Central memory CD8-positive, alpha-beta T cell (primary cell): ENCODE results near the gene MPPED2.

Source experiments
- ATAC-seq: fragments of 150-1000 bp; cut with Tn5 transposase; replicated peaks from 2 replicates; pipeline ENCODE4 v1.10.0; 2022; ENCODE audit warnings: mild to moderate bottlenecking, moderate FRiP score, moderate number of reproducible peaks; ENCODE audit not compliant: poor library complexity, severe bottlenecking; ENCODE audit errors: extremely low read depth
- DNase-seq, 2 donors: peaks; one replicate each; pipeline ENCODE4 v3.0.0; 2021; ENCODE audit warnings: low spot score in 2 of 2
- H3K27ac Mint-ChIP-seq: one replicate; pipeline ENCODE4 v1.8.0; 2022; ENCODE audit warnings: low read depth, mild to moderate bottlenecking, moderate library complexity, mixed read lengths
- H3K27me3 Mint-ChIP-seq: one replicate; pipeline ENCODE4 v1.8.0; 2022; ENCODE audit warnings: mixed read lengths
- H3K36me3 Mint-ChIP-seq: one replicate; pipeline ENCODE4 v1.8.0; 2022; ENCODE audit warnings: mild to moderate bottlenecking, moderate library complexity, mixed read lengths; ENCODE audit not compliant: insufficient read depth
- H3K4me1 Mint-ChIP-seq: one replicate; pipeline ENCODE4 v1.8.0; 2022; ENCODE audit warnings: mixed read lengths
- H3K4me3 Mint-ChIP-seq: one replicate; pipeline ENCODE4 v1.8.0; 2022; ENCODE audit warnings: mild to moderate bottlenecking, moderate library complexity, mixed read lengths
- H3K9me3 Mint-ChIP-seq: one replicate; pipeline ENCODE4 v1.8.0; 2022; ENCODE audit warnings: mixed read lengths

MPPED2 gene

DNA sequence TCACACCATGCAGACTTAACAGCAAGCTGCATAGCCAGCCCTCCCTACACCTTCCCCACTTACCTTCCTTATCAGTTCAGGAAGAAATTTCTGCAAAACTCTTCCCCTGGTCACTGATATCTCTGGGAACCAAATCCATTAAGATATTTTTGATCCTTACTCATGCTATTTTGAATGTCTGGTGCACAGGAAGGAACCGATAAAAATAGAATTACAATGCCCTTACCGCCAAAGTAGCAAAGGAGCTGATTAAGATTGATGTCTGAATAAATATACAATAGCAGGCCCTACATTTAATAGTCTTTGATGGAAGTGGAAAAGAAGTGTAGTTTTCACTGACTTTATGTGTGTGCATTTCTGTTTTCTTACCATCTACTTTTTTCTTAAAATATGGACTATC lies 117.3 kb downstream of the MPPED2 start:
- Mint-ChIP-seq H3K27me3 (no peaks in the 10 kb centered on the region), H3K4me3 (no peak overlapping the region), H3K4me1 (no peaks in the 10 kb centered on the region), H3K36me3 (no peaks in the 10 kb centered on the region), H3K9me3 (peaks cover 5% of the 10 kb centered on the region), H3K27ac (no peak overlapping the region)
- DNase-seq (no peak), ATAC-seq (no peak)

DNA sequence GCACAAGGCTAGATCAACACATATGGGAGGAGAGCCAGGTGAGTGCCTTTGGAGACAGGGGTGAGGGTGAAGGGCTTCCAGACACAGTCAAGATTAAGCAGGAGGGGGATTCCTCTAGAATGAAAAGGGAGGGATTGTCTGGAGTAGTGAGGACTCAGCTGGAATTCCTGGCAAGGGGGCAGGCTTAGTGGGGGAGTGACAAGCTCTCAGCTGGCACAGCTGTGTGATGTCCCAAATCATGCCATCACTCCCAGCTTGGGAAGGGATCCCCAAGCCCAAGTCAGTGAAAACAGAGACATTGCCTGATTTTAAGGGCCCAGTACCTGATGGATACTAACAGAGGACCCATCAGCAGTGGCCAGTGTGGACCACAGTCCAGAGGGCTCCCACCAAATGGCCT lies 119.0 kb downstream of the MPPED2 start:
- no peak overlapping the region for H3K4me3 Mint-ChIP-seq
- peaks cover 5% of the 10 kb centered on the region for H3K9me3 Mint-ChIP-seq
- no peaks in the 10 kb centered on the region for H3K36me3 Mint-ChIP-seq
- DNase-seq (no peak), ATAC-seq (no peak)
- H3K27me3 Mint-ChIP-seq, result no peaks in the 10 kb centered on the region
- H3K27ac Mint-ChIP-seq, result no peak overlapping the region
- H3K4me1 Mint-ChIP-seq, result no peaks in the 10 kb centered on the region

DNA sequence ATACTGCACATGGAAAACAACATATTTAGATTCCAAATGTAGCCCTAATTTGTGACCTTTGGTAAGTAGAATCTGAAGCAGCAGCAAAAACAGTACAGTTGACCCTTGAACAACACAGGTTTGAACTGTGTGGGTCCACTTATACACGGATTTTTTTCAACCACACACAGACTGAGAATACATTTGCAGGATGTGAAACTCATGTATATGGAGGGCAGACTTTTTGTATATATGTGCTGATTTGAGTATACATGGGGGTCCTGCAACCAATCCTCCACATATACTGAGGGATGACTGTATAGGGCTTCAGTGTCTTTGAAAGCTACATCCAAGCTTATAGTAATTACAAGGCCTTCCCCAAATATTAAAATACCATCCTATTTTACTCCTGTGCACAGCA lies 120.5 kb downstream of the MPPED2 start:
- H3K27me3 Mint-ChIP-seq, result no peaks in the 10 kb centered on the region
- ATAC-seq (no peak), DNase-seq (no peak)
- H3K4me1 Mint-ChIP-seq, result no peaks in the 10 kb centered on the region
- no peak overlapping the region for H3K4me3 Mint-ChIP-seq
- no peaks in the 10 kb centered on the region for H3K36me3 Mint-ChIP-seq
- H3K27ac Mint-ChIP-seq, result no peak overlapping the region
- no peaks in the 10 kb centered on the region for H3K9me3 Mint-ChIP-seq

DNA sequence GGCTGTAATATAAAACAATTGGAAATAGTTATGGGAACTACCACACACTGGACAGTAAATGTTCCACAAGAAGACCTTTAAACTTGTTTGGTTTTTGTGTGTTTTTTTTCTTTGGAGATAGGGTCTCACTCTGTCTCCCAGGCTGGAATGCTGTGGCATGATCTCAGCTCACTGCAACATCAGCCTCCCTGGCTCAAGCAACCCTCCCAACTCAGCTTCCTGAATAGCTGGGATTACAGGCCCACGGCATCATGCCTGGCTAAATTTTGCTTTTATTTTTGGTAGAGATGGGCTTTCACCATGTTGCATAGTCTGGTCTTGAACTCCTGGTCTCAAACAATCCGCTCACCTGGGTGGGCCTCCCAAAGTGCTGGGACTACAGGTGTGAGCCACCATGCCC lies 121.0 kb downstream of the MPPED2 start:
- Mint-ChIP-seq H3K9me3 (no peaks in the 10 kb centered on the region), H3K4me3 (no peak overlapping the region), H3K27ac (no peak overlapping the region), H3K36me3 (no peaks in the 10 kb centered on the region), H3K27me3 (no peaks in the 10 kb centered on the region), H3K4me1 (no peaks in the 10 kb centered on the region)
- DNase-seq, result no peak
- ATAC-seq, result no peak

DNA sequence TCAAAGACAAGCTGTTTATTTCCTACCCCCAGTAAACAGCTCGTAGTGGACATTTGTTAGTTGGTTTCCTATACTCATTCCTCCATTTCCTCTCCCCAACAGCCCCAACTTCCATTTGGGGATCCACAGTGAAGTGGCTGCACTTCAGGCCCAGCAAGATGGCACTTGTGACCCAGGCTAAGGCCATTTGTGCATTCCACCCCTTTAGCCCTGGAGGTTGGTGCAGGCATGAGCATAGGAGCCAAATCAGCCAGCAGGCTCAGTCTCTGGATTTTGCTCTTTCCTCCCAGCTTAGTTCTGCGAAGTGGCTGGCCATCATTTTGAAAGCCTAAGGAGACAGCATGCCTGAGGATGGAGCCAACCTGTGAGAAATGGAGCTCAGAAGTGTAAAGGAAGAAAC lies 122.9 kb downstream of the MPPED2 start:
- H3K4me3 Mint-ChIP-seq, result no peak overlapping the region
- no peaks in the 10 kb centered on the region for H3K4me1 Mint-ChIP-seq
- DNase-seq (no peak), ATAC-seq (no peak)
- no peaks in the 10 kb centered on the region for H3K27me3 Mint-ChIP-seq
- no peaks in the 10 kb centered on the region for H3K9me3 Mint-ChIP-seq
- no peak overlapping the region for H3K27ac Mint-ChIP-seq
- no peaks in the 10 kb centered on the region for H3K36me3 Mint-ChIP-seq

DNA sequence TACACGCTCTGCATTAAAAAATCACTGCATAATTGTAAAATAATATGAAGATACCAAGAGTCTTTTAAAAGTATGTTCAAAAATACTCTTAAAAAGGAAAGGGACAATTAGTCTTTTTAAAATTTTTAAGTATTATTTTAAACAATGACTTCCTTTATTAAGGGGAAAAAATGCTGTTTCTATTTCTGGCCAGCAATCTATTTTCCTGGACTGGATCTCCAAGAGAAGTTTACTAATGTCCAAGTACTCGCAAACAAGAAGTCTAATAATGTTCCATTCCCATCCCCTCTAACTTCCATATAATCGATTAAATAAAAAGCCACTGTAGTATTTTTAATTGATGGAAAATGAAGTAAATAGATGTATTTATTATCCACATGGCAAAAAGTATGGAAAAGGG lies 123.7 kb downstream of the MPPED2 start:
- no peaks in the 10 kb centered on the region for H3K36me3 Mint-ChIP-seq
- H3K4me3 Mint-ChIP-seq, result no peak overlapping the region
- ATAC-seq, result no peak
- no peaks in the 10 kb centered on the region for H3K27me3 Mint-ChIP-seq
- no peaks in the 10 kb centered on the region for H3K9me3 Mint-ChIP-seq
- no peak for DNase-seq
- no peaks in the 10 kb centered on the region for H3K4me1 Mint-ChIP-seq
- H3K27ac Mint-ChIP-seq, result no peak overlapping the region

- Mint-ChIP-seq H3K4me1 (no peaks in the 10 kb centered on the region), H3K36me3 (no peaks in the 10 kb centered on the region), H3K4me3 (no peak overlapping the region), H3K27ac (no peak overlapping the region), H3K9me3 (no peaks in the 10 kb centered on the region), H3K27me3 (no peaks in the 10 kb centered on the region)
- no peak for DNase-seq
- ATAC-seq, result no peak
These were observed 126.3 kb downstream of the MPPED2 start for GRCh38 chr11:30459821-30460220.

DNA sequence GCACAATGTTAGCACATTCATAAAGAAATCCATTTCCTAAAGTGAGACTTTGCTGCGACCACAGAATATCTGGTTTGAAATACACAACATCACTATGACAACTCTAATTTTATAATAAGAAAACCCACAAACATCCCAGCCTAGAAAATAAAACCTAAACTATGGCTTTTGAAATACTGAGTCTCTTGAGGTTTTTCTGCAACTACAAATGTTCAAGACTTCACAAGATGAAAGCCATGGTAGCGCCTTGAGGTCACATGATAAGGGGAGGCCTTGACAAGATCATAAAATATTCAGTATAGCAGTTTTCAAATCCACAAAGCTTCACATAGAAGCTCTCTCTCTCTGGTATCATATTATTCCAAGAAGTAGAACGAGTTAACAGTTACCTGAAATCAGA lies 126.8 kb downstream of the MPPED2 start:
- no peak for ATAC-seq
- Mint-ChIP-seq H3K27me3 (no peaks in the 10 kb centered on the region), H3K4me3 (no peak overlapping the region), H3K27ac (no peak overlapping the region), H3K4me1 (no peaks in the 10 kb centered on the region), H3K9me3 (no peaks in the 10 kb centered on the region), H3K36me3 (no peaks in the 10 kb centered on the region)
- no peak for DNase-seq

DNA sequence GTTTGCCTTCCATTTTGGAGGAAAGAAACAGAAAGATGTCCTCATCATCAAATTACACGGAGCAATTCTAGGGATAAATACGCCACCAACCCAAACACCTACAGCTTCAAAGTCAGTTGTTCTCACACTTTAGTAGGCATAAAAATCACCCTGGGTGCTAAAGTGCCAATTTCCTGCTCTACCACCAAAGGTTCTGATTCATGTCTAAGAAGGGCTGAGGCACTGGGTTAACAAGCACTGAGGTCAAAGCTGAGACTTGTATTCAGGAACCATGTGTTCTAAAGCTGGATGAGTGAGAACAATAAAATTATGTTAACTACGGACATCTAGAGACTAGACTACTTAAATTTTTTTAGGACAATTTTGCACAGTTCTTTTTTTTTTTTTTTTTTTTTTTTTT lies 127.6 kb downstream of the MPPED2 start:
- H3K27me3 Mint-ChIP-seq, result no peaks in the 10 kb centered on the region
- no peaks in the 10 kb centered on the region for H3K36me3 Mint-ChIP-seq
- H3K4me1 Mint-ChIP-seq, result no peaks in the 10 kb centered on the region
- H3K4me3 Mint-ChIP-seq, result no peak overlapping the region
- no peaks in the 10 kb centered on the region for H3K9me3 Mint-ChIP-seq
- DNase-seq, result no peak
- ATAC-seq, result no peak
- no peak overlapping the region for H3K27ac Mint-ChIP-seq

- ATAC-seq (no peak), DNase-seq (no peak)
- H3K27ac Mint-ChIP-seq, result no peak overlapping the region
- H3K36me3 Mint-ChIP-seq, result no peaks in the 10 kb centered on the region
- no peaks in the 10 kb centered on the region for H3K4me1 Mint-ChIP-seq
- H3K9me3 Mint-ChIP-seq, result no peaks in the 10 kb centered on the region
- no peaks in the 10 kb centered on the region for H3K27me3 Mint-ChIP-seq
- no peak overlapping the region for H3K4me3 Mint-ChIP-seq
These were observed 129.1 kb downstream of the MPPED2 start for GRCh38 chr11:30457087-30457486.

DNA sequence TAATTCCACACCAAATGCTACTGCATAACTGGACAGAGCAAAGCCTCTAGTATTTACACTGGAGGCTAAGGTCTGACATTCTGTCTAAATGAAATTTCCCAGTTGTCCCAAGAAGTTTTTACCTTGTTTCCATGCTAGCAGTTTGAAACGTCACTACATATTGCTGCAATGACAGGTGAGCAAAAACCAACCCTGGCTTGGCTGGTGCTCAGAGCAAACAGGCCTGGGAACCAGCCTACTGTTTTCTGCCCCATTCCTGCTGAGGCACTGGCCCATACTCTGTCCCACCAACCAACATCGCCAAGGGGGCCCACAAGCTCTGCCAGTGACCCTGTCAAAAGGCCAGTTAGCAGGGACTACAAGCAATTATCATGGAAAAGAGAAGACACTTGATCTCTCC lies 131.1 kb downstream of the MPPED2 start:
- H3K27me3 Mint-ChIP-seq, result peaks cover 3% of the 10 kb centered on the region
- H3K4me1 Mint-ChIP-seq, result no peaks in the 10 kb centered on the region
- H3K9me3 Mint-ChIP-seq, result no peaks in the 10 kb centered on the region
- no peak overlapping the region for H3K27ac Mint-ChIP-seq
- H3K36me3 Mint-ChIP-seq, result no peaks in the 10 kb centered on the region
- ATAC-seq (no peak), DNase-seq (no peak)
- no peak overlapping the region for H3K4me3 Mint-ChIP-seq

GRCh38 chr11:30454541-30454940 lies 131.6 kb downstream of the MPPED2 start:
- DNase-seq (no peak), ATAC-seq (no peak)
- no peaks in the 10 kb centered on the region for H3K9me3 Mint-ChIP-seq
- no peak overlapping the region for H3K4me3 Mint-ChIP-seq
- H3K27ac Mint-ChIP-seq, result no peak overlapping the region
- peaks cover 8% of the 10 kb centered on the region for H3K27me3 Mint-ChIP-seq
- no peaks in the 10 kb centered on the region for H3K4me1 Mint-ChIP-seq
- no peaks in the 10 kb centered on the region for H3K36me3 Mint-ChIP-seq

DNA sequence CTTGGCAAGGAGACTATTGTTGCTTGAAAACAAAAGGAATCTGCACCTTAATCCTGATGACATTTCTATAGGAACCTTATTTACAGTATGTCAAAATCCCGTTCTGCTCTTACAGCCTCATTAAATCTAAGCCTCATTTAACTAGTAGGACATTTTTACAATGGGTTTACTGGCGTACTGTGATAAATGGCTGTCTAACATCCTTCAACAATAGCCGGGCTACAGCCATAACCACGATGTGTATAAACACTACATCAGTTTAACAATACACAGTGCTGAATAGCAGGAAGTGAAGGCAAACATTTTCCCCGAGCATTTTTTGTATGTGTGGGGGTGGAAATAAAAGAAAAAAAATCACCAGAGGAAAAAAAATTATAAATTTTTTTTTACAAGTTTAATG lies 132.0 kb downstream of the MPPED2 start:
- H3K27ac Mint-ChIP-seq, result no peak overlapping the region
- no peaks in the 10 kb centered on the region for H3K36me3 Mint-ChIP-seq
- H3K4me1 Mint-ChIP-seq, result no peaks in the 10 kb centered on the region
- DNase-seq (no peak), ATAC-seq (no peak)
- H3K4me3 Mint-ChIP-seq, result no peak overlapping the region
- no peaks in the 10 kb centered on the region for H3K9me3 Mint-ChIP-seq
- H3K27me3 Mint-ChIP-seq, result peaks cover 12% of the 10 kb centered on the region

GRCh38 chr11:30453705-30454104 lies 132.4 kb downstream of the MPPED2 start:
- no peak overlapping the region for H3K4me3 Mint-ChIP-seq
- H3K27me3 Mint-ChIP-seq, result peaks cover 16% of the 10 kb centered on the region
- no peak for ATAC-seq

More at GRCh38 chr11:30453705-30454104, 132.4 kb downstream of the MPPED2 start:
- no peak for DNase-seq
- Mint-ChIP-seq H3K27ac (no peak overlapping the region), H3K4me1 (no peaks in the 10 kb centered on the region), H3K36me3 (no peaks in the 10 kb centered on the region), H3K9me3 (no peaks in the 10 kb centered on the region)
